GM12878 (cell line): ENCODE results near the gene ATP5F1A. TPM values are rescaled to one million over a fixed set of nuclear protein-coding genes. Genes with fewer than 3 reads are reported as not detected.

Experiments used
- ATAC-seq: fragments of 200-7000 bp; cut with Tn5 transposase; 3 replicates; pipeline ENCODE4 v1.9.1; 2020; ENCODE audit warnings: mild to moderate bottlenecking, moderate library complexity
- BruUV-seq: library from RNA; stranded (reverse); fragments of 400-500 nt; replicated peaks from 2 replicates; lab custom pipeline; 2021; lab: Mats Ljungman, UMichigan
- CTCF ChIA-PET: fragments of 300-600 bp; sonication (Branson Sonifier 250); formaldehyde crosslinking; extraction: SDS; loops from one replicate; lab custom pipeline; 2021; ENCODE audit warnings: inconsistent platforms; lab: Yijun Ruan, JAX
- POLR2A ChIA-PET: fragments of 350-600 bp; formaldehyde crosslinking; extraction: SDS; loops from one replicate; lab custom pipeline; 2021; ENCODE audit warnings: inconsistent platforms; lab: Charles Lee
- RAD21 ChIA-PET: fragments of 300-600 bp; sonication (Branson Sonifier 250); formaldehyde crosslinking; loops from one replicate; lab custom pipeline; 2023; ENCODE audit warnings: antibody characterized with exemption; ENCODE audit not compliant: unreplicated experiment; lab: Charles Lee
- SMC1A ChIA-PET: fragments of 300-600 bp; sonication (Branson Sonifier 250); formaldehyde crosslinking; loops from one replicate; lab custom pipeline; 2023; ENCODE audit not compliant: unreplicated experiment, uncharacterized antibody; lab: Charles Lee
- DNase-seq: peaks from one replicate; pipeline ENCODE4 v3.0.0-alpha.2; 2011; ENCODE audit warnings: low read depth, low spot score
- FAIRE-seq: peaks from 3 replicates; lab custom pipeline; 2011; peaks lifted over from hg19 to GRCh38; lab: Jason Lieb, UNC
- H2AFZ ChIP-seq: 2 replicates; pipeline ENCODE4 v1.6.0; 2011; ENCODE audit warnings: low read depth, low read length, control low read depth; ENCODE audit not compliant: control insufficient read depth
- H3K27ac ChIP-seq: 2 replicates; pipeline ENCODE4 v1.5.1; 2011; ENCODE audit warnings: control low read depth; ENCODE audit not compliant: control insufficient read depth, insufficient read depth
- H3K27me3 ChIP-seq, 2 experiments: replicated peaks in 1 of 2; 2 replicates each; pipeline versions ENCODE4 v1.6.0 to v1.6.1; 2011; ENCODE audit warnings: low read length in 1 of 2; ENCODE audit not compliant: control insufficient read depth in 2 of 2, insufficient read depth in 2 of 2
- H3K36me3 ChIP-seq, 2 experiments: 2 replicates each; pipeline ENCODE4 v1.5.1; 2011; ENCODE audit warnings: low read length in 1 of 2; ENCODE audit not compliant: control insufficient read depth in 2 of 2, insufficient read depth in 2 of 2
- H3K4me1 ChIP-seq: 2 replicates; pipeline ENCODE4 v1.6.1; 2011; ENCODE audit warnings: mild to moderate bottlenecking, low read length, moderate library complexity, mixed read lengths; ENCODE audit not compliant: control insufficient read depth, insufficient read depth
- H3K4me2 ChIP-seq: 2 replicates; pipeline ENCODE4 v1.6.0; 2011; ENCODE audit warnings: control low read depth; ENCODE audit not compliant: control insufficient read depth, insufficient read depth
- H3K4me3 ChIP-seq: fragments of 200-600 bp; sonication (generic); 2 replicates; pipeline ENCODE4 v1.5.1; 2016
- H3K79me2 ChIP-seq: 2 replicates; pipeline ENCODE4 v1.6.0; 2011; ENCODE audit warnings: low read length; ENCODE audit not compliant: control insufficient read depth, insufficient read depth
- H3K9ac ChIP-seq: 2 replicates; pipeline ENCODE4 v1.8.0; 2011; ENCODE audit warnings: low read length, control low read depth, mixed read lengths; ENCODE audit not compliant: control insufficient read depth, insufficient read depth
- H3K9me3 ChIP-seq: replicated peaks from 3 replicates; pipeline ENCODE4 v1.5.1; 2011; ENCODE audit warnings: mild to moderate bottlenecking, low read length; ENCODE audit not compliant: control insufficient read depth, insufficient read depth
- H4K20me1 ChIP-seq: 2 replicates; pipeline ENCODE4 v1.6.0; 2011; ENCODE audit not compliant: control insufficient read depth, insufficient read depth
- BHLHE40 ChIP-seq, 2 experiments: fragments of 450-650 bp in 1 of 2; IDR thresholded peaks; 2 replicates each; pipeline ENCODE4 v1.6.1; 2011 to 2017; ENCODE audit warnings: low read depth in 2 of 2, borderline replicate concordance in 1 of 2, improper control_type of control experiment in 1 of 2, low read length in 1 of 2, mild to moderate bottlenecking in 1 of 2
- GABPA ChIP-seq: IDR thresholded peaks from 2 replicates; pipeline ENCODE4 v1.6.1; 2014; ENCODE audit warnings: antibody characterized with exemption, low read depth, mild to moderate bottlenecking, inconsistent platforms
- HSF1 ChIP-seq: fragments of 150-350 bp; IDR thresholded peaks from 2 replicates; pipeline ENCODE4 v1.6.1; 2014; ENCODE audit warnings: mild to moderate bottlenecking, low read depth, low read length
- NKRF ChIP-seq: fragments of 450-650 bp; conservative IDR thresholded peaks from 2 replicates; pipeline ENCODE4 v1.6.1; 2017; ENCODE audit warnings: mild to moderate bottlenecking, moderate library complexity
- PAX5 ChIP-seq: IDR thresholded peaks from 2 replicates; pipeline ENCODE4 v1.6.1; 2011; ENCODE audit warnings: low read depth, low read length, borderline replicate concordance
- SMAD5 ChIP-seq: IDR thresholded peaks from 2 replicates; pipeline ENCODE4 v1.6.1; 2016; ENCODE audit warnings: antibody characterized with exemption, low read depth
- SPI1 ChIP-seq: IDR thresholded peaks from 2 replicates; pipeline ENCODE4 v1.6.1; 2011; ENCODE audit warnings: low read depth, mild to moderate bottlenecking, low read length, moderate library complexity, borderline replicate concordance; ENCODE audit not compliant: insufficient read depth
- SREBF2 ChIP-seq: IDR thresholded peaks from 2 replicates; pipeline ENCODE4 v1.6.1; 2012; ENCODE audit warnings: mild to moderate bottlenecking, low read length
- WGBS: methylation state at CpG from one replicate; pipeline ENCODE4 v1.1.6; 2016; ENCODE audit warnings: low lambda C conversion rate; ENCODE audit not compliant: insufficient replicate concordance, insufficient coverage; ENCODE audit errors: missing lambda C conversion rate; 5-methylcytosine and 5-hydroxymethylcytosine counted together
- in situ Hi-C: fragments of 300-500 bp; cut with MboI; formaldehyde crosslinking; loops from 9 replicates; pipeline ENCODE4 v1.14.3; 2018; ENCODE audit warnings: mixed read lengths
- intact Hi-C: fragments of 100-400 bp; cut with micrococcal nuclease; formaldehyde crosslinking; loops from one replicate; pipeline ENCODE4 v1.14.2; 2022; ENCODE audit not compliant: unreplicated experiment
- polyA plus RNA-seq, 11 experiments: library from polyadenylated mRNA; depleted of rRNA in 4 of 11; unstranded in 6 of 11; stranded (reverse) in 5 of 11; fragments of >200 nt; fragmentation: Nextera tagmentation in 4 of 11; fragmentation: Illumina TruSeq in 1 of 11; extraction: Ambion mirVana in 4 of 11; extraction: Trizol in 1 of 11; gene quantifications; 1 replicate in 1 of 11; 2 replicates in 10 of 11; pipeline versions ENCODE4 v1.2.1 to v1.2.3, GENCODE V29; 2011 to 2016; ENCODE audit warnings: inconsistent platforms in 2 of 11, missing spikeins in 2 of 11, low read depth in 1 of 11
- total RNA-seq, 4 experiments: library from RNA; depleted of rRNA in 3 of 4; stranded (reverse); fragments of >200 nt in 3 of 4; fragmentation: Illumina TruSeq in 1 of 4; extraction: Trizol in 1 of 4; gene quantifications; 2 replicates each; pipeline versions ENCODE4 v1.2.1 to v1.2.3, GENCODE V29; 2013 to 2021

The ATP5F1A gene
- total and polyA plus RNA-seq, 10 of the 15 experiments (the other 5 are each of a cell fraction or from before 2014, with no cell fraction given): 592 to 1,161 (median 723) TPM

- H3K36me3 ChIP-seq: no peaks in the 10 kb centered on the region
- 75% methylated on average over 5 of the region's 5 CpGs for WGBS
- H3K27ac ChIP-seq: no peak overlapping the region
- H3K79me2 ChIP-seq: no peaks in the 10 kb centered on the region
- intact Hi-C loops: no loop called here
- ATAC-seq: no peak
- POLR2A ChIA-PET: no interaction called here
- in situ Hi-C loops: no loop called here
- no peaks in the 10 kb centered on the region; the same call in 2 of the 3 replicates for H3K9me3 ChIP-seq
- CTCF ChIA-PET: no interaction called here
- TF ChIP-seq HSF1: no peak
- TF ChIP-seq SPI1: peak; percentile 77
- TF ChIP-seq BHLHE40 (IDR thresholded peaks at IDR 0.05; ENCODE audit: borderline replicate concordance in 1 of 2, low read depth in 2 of 2, low read length in 1 of 2): 0 out of 4 replicates have a peak, but pooled peaks of 1 of the 2 experiments have one; percentile 17
- TF ChIP-seq, all 136 proteins: peak for 2
- H3K4me3 ChIP-seq: no peak overlapping the region
- no TSS peak for BruUV-seq
- H3K4me2 ChIP-seq: no peak overlapping the region
- H3K4me1 ChIP-seq: no peaks in the 10 kb centered on the region
- no peaks in the 10 kb centered on the region for H3K27me3 ChIP-seq
- no peaks in the 10 kb centered on the region for H4K20me1 ChIP-seq
- ChIA-PET SMC1A (interaction anchor here (1.5 kb wide), 1 partner anchor 14 kb away, joined by 3 read pairs; no protein-coding TSS in a partner anchor), RAD21 (no interaction called here)
- H2AFZ ChIP-seq: peak overlapping the region; percentile 13; the same call in 1 of the 2 replicates
- no peak overlapping the region for H3K9ac ChIP-seq
- DNase-seq: no peak
- no peak for FAIRE-seq
These were observed 57.4 kb downstream of the ATP5F1A start for GRCh38 chr18:46040747-46041104.

GRCh38 chr18:46040033-46040746, 57.9 kb downstream of the ATP5F1A start:
- no TSS peak for BruUV-seq
- no peak overlapping the region for H3K27ac ChIP-seq

More at GRCh38 chr18:46040033-46040746, 57.9 kb downstream of the ATP5F1A start:
- Histone ChIP-seq H3K4me2 (no peak overlapping the region), H3K79me2 (no peaks in the 10 kb centered on the region), H3K9me3 (no peaks in the 10 kb centered on the region), H2AFZ (peak overlapping the region; percentile 13; the same call in 1 of the 2 replicates), H4K20me1 (no peaks in the 10 kb centered on the region), H3K27me3 (no peaks in the 10 kb centered on the region), H3K4me1 (no peaks in the 10 kb centered on the region), H3K4me3 (no peak overlapping the region), H3K9ac (no peak overlapping the region), H3K36me3 (no peaks in the 10 kb centered on the region)
- ChIA-PET CTCF (no interaction called here), POLR2A (no interaction called here), RAD21 (no interaction called here), SMC1A (interaction anchor here (1.5 kb wide), 1 partner anchor 15 kb away, joined by 3 read pairs; no protein-coding TSS in a partner anchor)
- 52% methylated on average over 5 of the region's 5 CpGs for WGBS
- FAIRE-seq: no peak
- intact Hi-C loops (no loop called here), in situ Hi-C loops (no loop called here)
- DNase-seq: no peak
- TF ChIP-seq SMAD5: no peak
- TF ChIP-seq SREBF2: no peak
- TF ChIP-seq PAX5: no peak
- TF ChIP-seq GABPA: no peak
- no peak for TF ChIP-seq NKRF
- ATAC-seq: no peak
